ENCODE data around the gene FADS3.
A peak's percentile ranks its signal among the peaks of the same experiment; 100 is the strongest.

The FADS3 gene

DNA sequence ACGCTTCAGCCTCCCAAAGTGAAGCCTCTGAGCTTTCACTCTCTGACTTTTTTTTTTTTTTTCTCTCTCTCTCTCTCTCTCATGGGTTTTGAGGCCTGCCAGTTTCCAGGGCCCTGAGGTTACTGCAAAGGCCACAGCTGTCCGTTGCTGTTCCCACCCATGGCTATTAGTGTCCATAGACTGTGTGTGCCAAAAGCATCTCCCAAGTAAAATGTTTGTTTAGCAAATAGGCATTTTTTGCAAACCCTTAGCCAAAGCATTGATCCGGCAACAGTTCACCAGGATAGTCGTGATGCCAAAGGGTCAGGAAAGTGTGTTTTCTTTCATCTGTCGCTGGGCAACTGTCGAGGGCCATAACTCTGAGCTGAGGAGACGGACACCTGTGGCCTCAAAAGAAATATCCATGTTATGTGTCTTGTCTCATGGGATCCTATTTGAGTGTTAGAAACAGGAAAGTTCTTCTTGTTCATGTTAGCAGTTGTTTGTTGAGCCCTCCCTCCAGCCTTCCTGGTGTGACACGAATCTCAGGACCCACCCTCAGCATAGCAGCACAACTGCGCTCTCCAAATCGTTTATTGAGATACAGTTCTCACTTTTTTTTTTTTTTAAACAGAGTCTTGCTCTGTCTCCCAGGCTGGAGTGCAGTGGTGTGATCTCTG lies 44.9 kb downstream of the FADS3 start:
- no peak overlapping the region for H3K4me3 ChIP-seq (ENCODE audit: control insufficient read depth in 1 of 7, extremely low read depth in 1 of 7, insufficient read depth in 4 of 7, low read depth in 2 of 7, low read length in 6 of 7)
- H3K4me1 ChIP-seq (ENCODE audit: control extremely low read depth in 1 of 4, control insufficient read depth in 4 of 4, insufficient read depth in 4 of 4, low read length in 3 of 4): no peaks in the 10 kb centered on the region
- H3K9me3 ChIP-seq (ENCODE audit: control extremely low read depth in 1 of 5, control insufficient read depth in 4 of 5, insufficient read depth in 2 of 5, low read depth in 1 of 5, low read length in 4 of 5): no peaks in the 10 kb centered on the region
- POLR2A ChIA-PET: interaction anchor here (0.7 kb wide), 2 partner anchors 32 to 43 kb away, joined by 4 read pairs; no protein-coding TSS in a partner anchor
- peaks cover 22 to 88% (median 68%) of the 10 kb centered on the region in 4 experiments for H3K36me3 ChIP-seq (ENCODE audit: control insufficient read depth in 4 of 4, insufficient read depth in 4 of 4, low read length in 3 of 4)
- no peak for DNase-seq
- H3K27me3 ChIP-seq (replicated peaks in 2 of 5; ENCODE audit: control insufficient read depth in 4 of 5, insufficient read depth in 5 of 5, low read length in 4 of 5): no peaks in the 10 kb centered on the region
- no peak overlapping the region for H3K27ac ChIP-seq (ENCODE audit: insufficient read depth in 1 of 2, low read depth in 1 of 2, low read length in 2 of 2, poor library complexity in 1 of 2, severe bottlenecking in 2 of 2)
- CTCF ChIA-PET: interaction anchor here (2.0 kb wide), 1 partner anchor 18 kb away, joined by 8 read pairs; no protein-coding TSS in a partner anchor
- WGBS (ENCODE audit: insufficient coverage): over 99% methylated on average over 9 of the region's 10 CpGs

DNA sequence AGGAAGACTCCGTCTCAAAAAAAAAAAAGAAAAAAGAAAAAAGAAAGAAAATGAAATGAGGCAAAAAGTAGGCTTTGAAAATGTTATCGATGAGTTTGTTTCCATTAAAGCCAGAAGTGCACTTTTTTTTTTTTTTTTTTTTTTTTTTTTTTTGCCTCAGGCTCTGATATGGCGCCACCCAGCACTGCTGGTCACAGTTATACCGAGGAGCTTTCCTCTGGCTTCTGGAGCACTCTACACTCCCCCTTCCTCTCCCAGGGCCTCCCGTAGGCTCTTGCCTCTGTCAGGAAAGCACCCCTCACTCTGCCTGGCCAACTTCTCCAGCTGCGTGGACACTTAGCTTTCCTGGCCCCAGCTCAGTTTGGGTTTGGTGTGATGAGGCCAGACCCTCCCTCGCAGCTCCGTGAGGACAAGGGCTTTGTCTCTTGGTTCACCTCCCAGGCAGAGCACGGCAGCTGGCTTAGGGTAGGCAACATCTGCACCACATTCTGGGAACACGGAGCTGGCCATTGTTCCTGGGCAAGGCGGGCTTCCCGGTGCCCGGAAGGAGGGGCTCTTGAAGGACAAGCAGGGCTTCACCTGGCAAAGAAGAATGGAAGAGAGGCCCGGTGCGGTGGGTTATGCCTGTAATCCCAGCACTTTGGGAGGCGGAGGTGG lies 46.3 kb downstream of the FADS3 start:
- peaks cover 21 to 90% (median 68%) of the 10 kb centered on the region in 4 experiments for H3K36me3 ChIP-seq (ENCODE audit: control insufficient read depth in 4 of 4, insufficient read depth in 4 of 4, low read length in 3 of 4)
- no peaks in the 10 kb centered on the region for H3K4me1 ChIP-seq (ENCODE audit: control extremely low read depth in 1 of 4, control insufficient read depth in 4 of 4, insufficient read depth in 4 of 4, low read length in 3 of 4)
- ChIA-PET POLR2A (no interaction called here), CTCF (interaction anchor here (0.7 to 1.0 kb wide), 3 partner anchors 25 to 52 kb away, joined by 3 to 4 read pairs (median 3); partner anchors contain the start of genes FEN1 and TMEM258)
- no peak for DNase-seq
- H3K4me3 ChIP-seq (ENCODE audit: control insufficient read depth in 1 of 7, extremely low read depth in 1 of 7, insufficient read depth in 4 of 7, low read depth in 2 of 7, low read length in 6 of 7): no peak overlapping the region
- H3K27me3 ChIP-seq (replicated peaks in 2 of 5; ENCODE audit: control insufficient read depth in 4 of 5, insufficient read depth in 5 of 5, low read length in 4 of 5): no peaks in the 10 kb centered on the region
- H3K27ac ChIP-seq (ENCODE audit: insufficient read depth in 1 of 2, low read depth in 1 of 2, low read length in 2 of 2, poor library complexity in 1 of 2, severe bottlenecking in 2 of 2): no peak overlapping the region
- WGBS (ENCODE audit: insufficient coverage): 93% methylated on average over 11 of the region's 16 CpGs
- no peaks in the 10 kb centered on the region for H3K9me3 ChIP-seq (ENCODE audit: control extremely low read depth in 1 of 5, control insufficient read depth in 4 of 5, insufficient read depth in 2 of 5, low read depth in 1 of 5, low read length in 4 of 5)

DNA sequence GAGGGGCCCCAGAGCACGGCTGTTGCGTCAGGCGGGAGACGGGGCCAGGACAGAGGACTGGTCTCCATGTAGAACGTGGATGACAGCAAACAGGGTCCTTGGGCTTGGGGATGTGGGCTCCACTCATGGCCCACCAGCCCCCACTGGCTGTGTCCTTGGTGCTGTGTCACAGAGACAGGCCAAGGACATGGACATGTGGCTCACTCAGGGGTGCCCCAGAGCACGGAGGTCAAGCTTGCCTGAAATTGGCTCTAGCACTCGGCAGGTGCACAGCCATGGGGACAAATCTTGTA lies 48.9 kb downstream of the FADS3 start:
- Histone ChIP-seq H3K4me3 (ENCODE audit: control insufficient read depth in 1 of 7, extremely low read depth in 1 of 7, insufficient read depth in 4 of 7, low read depth in 2 of 7, low read length in 6 of 7) (no peak overlapping the region), H3K27me3 (replicated peaks in 2 of 5; ENCODE audit: control insufficient read depth in 4 of 5, insufficient read depth in 5 of 5, low read length in 4 of 5) (no peaks in the 10 kb centered on the region), H3K36me3 (ENCODE audit: control insufficient read depth in 4 of 4, insufficient read depth in 4 of 4, low read length in 3 of 4) (peaks cover 22 to 89% (median 61%) of the 10 kb centered on the region in 4 experiments), H3K9me3 (ENCODE audit: control extremely low read depth in 1 of 5, control insufficient read depth in 4 of 5, insufficient read depth in 2 of 5, low read depth in 1 of 5, low read length in 4 of 5) (no peaks in the 10 kb centered on the region), H3K4me1 (ENCODE audit: control extremely low read depth in 1 of 4, control insufficient read depth in 4 of 4, insufficient read depth in 4 of 4, low read length in 3 of 4) (no peaks in the 10 kb centered on the region), H3K27ac (ENCODE audit: insufficient read depth in 1 of 2, low read depth in 1 of 2, low read length in 2 of 2, poor library complexity in 1 of 2, severe bottlenecking in 2 of 2) (peak overlapping the region in 1 of 2 experiments; percentile 69)
- ChIA-PET CTCF (interaction anchor here (3.0 kb wide), 1 partner anchor 45 kb away, joined by 13 read pairs; no protein-coding TSS in a partner anchor), POLR2A (interaction anchor here (0.9 kb wide), 1 partner anchor 13 kb away, joined by 3 read pairs; no protein-coding TSS in a partner anchor)
- 94% methylated on average over 7 of the region's 7 CpGs for WGBS (ENCODE audit: insufficient coverage)
- DNase-seq: no peak

DNA sequence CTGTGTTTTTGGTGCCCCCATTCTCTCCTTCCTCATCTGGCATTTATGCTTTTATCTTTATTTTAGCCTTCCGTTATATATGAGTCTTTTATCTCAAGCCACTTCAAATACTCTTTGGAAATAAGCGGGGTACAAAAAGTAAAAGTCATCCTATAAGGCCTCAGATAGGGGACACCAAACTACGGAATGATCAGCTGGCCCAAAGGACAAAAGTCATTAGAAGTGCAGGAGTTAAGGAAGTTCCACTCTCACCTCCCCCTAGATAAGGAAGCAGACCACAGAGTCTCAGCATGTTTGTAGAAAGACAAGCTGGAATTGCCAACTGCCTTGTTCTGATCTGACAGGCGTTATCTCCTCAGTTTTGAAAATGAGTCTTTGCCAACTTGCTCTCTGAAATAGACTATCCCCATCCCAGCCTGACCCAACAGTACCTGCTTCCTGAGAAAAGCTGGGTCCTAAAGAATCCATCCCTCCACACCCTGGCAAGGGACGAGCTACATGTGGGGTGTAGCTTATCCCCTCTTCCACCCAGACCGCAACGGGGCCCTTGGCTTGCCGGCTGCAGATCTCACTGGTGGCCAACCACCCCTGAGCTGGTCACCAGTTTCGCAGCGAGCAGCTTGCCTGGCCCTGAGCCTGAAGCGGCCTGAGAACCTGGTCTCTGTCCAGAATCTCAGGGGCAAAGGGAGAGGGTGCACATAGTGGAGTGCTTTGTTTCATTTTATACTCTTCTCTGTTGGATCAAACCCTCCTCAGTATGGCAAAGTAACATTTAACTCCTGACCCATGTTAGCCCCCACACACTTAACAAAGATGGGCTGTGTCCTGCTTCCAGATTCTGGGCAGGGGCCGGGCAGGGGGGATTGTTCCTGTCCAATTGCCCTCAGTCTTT lies 49.5 kb downstream of the FADS3 start:
- POLR2A ChIA-PET: interaction anchor here (0.9 kb wide), 1 partner anchor 13 kb away, joined by 3 read pairs; no protein-coding TSS in a partner anchor
- peaks cover 22 to 90% (median 58%) of the 10 kb centered on the region in 4 experiments for H3K36me3 ChIP-seq (ENCODE audit: control insufficient read depth in 4 of 4, insufficient read depth in 4 of 4, low read length in 3 of 4)
- CTCF ChIA-PET: interaction anchor here (0.5 to 3.0 kb wide), 6 partner anchors 11 to 266 kb away, joined by 3 to 13 read pairs (median 4); no protein-coding TSS in a partner anchor
- H3K27ac ChIP-seq (ENCODE audit: insufficient read depth in 1 of 2, low read depth in 1 of 2, low read length in 2 of 2, poor library complexity in 1 of 2, severe bottlenecking in 2 of 2): peak overlapping the region; percentile 13 to 69
- no peak overlapping the region for H3K4me3 ChIP-seq (ENCODE audit: control insufficient read depth in 1 of 7, extremely low read depth in 1 of 7, insufficient read depth in 4 of 7, low read depth in 2 of 7, low read length in 6 of 7)
- H3K4me1 ChIP-seq (ENCODE audit: control extremely low read depth in 1 of 4, control insufficient read depth in 4 of 4, insufficient read depth in 4 of 4, low read length in 3 of 4): peaks cover 0 to 3% (median 0%) of the 10 kb centered on the region in 4 experiments
- H3K27me3 ChIP-seq (replicated peaks in 2 of 5; ENCODE audit: control insufficient read depth in 4 of 5, insufficient read depth in 5 of 5, low read length in 4 of 5): no peaks in the 10 kb centered on the region
- no peaks in the 10 kb centered on the region for H3K9me3 ChIP-seq (ENCODE audit: control extremely low read depth in 1 of 5, control insufficient read depth in 4 of 5, insufficient read depth in 2 of 5, low read depth in 1 of 5, low read length in 4 of 5)
- peak; percentile 7 to 37 (median 14) for DNase-seq
- 96% methylated on average over 7 of the region's 12 CpGs for WGBS (ENCODE audit: insufficient coverage)

DNA sequence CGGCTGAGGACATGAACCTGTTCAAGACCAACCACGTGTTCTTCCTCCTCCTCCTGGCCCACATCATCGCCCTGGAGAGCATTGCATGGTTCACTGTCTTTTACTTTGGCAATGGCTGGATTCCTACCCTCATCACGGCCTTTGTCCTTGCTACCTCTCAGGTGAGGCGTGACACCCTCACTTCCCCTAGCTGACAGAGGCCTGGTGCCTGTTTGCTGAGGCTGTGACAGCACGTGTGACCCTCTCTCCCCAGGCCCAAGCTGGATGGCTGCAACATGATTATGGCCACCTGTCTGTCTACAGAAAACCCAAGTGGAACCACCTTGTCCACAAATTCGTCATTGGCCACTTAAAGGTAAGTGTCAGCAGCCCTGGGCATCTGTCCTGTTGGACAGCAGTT lies 51.0 kb downstream of the FADS3 start:
- Histone ChIP-seq H3K4me3 (ENCODE audit: control insufficient read depth in 1 of 7, extremely low read depth in 1 of 7, insufficient read depth in 4 of 7, low read depth in 2 of 7, low read length in 6 of 7) (no peak overlapping the region), H3K36me3 (ENCODE audit: control insufficient read depth in 4 of 4, insufficient read depth in 4 of 4, low read length in 3 of 4) (peaks cover 20 to 84% (median 48%) of the 10 kb centered on the region in 4 experiments), H3K9me3 (ENCODE audit: control extremely low read depth in 1 of 5, control insufficient read depth in 4 of 5, insufficient read depth in 2 of 5, low read depth in 1 of 5, low read length in 4 of 5) (no peaks in the 10 kb centered on the region), H3K27me3 (replicated peaks in 2 of 5; ENCODE audit: control insufficient read depth in 4 of 5, insufficient read depth in 5 of 5, low read length in 4 of 5) (no peaks in the 10 kb centered on the region), H3K4me1 (ENCODE audit: control extremely low read depth in 1 of 4, control insufficient read depth in 4 of 4, insufficient read depth in 4 of 4, low read length in 3 of 4) (peaks cover 4 to 18% (median 11%) of the 10 kb centered on the region in 4 experiments), H3K27ac (ENCODE audit: insufficient read depth in 1 of 2, low read depth in 1 of 2, low read length in 2 of 2, poor library complexity in 1 of 2, severe bottlenecking in 2 of 2) (peak overlapping the region in 1 of 2 experiments; percentile 40)
- DNase-seq: no peak
- 99% methylated on average over 7 of the region's 7 CpGs for WGBS (ENCODE audit: insufficient coverage)
- ChIA-PET CTCF (interaction anchor here (0.6 to 3.0 kb wide), 5 partner anchors 9 to 746 kb away, joined by 3 to 13 read pairs (median 4); no protein-coding TSS in a partner anchor), POLR2A (interaction anchor here (0.6 kb wide), 1 partner anchor 15 kb away, joined by 4 read pairs; no protein-coding TSS in a partner anchor)

DNA sequence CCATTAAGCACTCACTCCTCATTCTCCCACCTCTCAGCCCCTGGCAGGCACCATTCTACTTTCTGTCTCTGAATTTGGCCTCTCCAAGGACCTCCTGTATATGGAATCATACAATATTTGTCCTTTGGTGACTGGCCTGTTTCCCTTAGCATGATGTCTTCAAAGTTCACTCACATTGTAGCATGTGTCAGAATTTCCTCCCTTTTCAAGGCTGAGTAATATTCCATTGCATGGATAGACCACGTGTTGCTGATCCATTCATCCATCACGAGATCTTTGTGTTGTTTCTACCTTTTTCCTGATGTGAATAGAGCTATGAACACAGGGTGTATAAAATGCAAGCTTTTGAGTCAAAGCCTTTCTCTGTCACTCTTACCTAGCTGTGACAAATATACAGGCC lies 51.6 kb downstream of the FADS3 start:
- Histone ChIP-seq H3K4me1 (ENCODE audit: control extremely low read depth in 1 of 4, control insufficient read depth in 4 of 4, insufficient read depth in 4 of 4, low read length in 3 of 4) (peaks cover 5 to 24% (median 18%) of the 10 kb centered on the region in 4 experiments), H3K9me3 (ENCODE audit: control extremely low read depth in 1 of 5, control insufficient read depth in 4 of 5, insufficient read depth in 2 of 5, low read depth in 1 of 5, low read length in 4 of 5) (no peaks in the 10 kb centered on the region), H3K36me3 (ENCODE audit: control insufficient read depth in 4 of 4, insufficient read depth in 4 of 4, low read length in 3 of 4) (peaks cover 20 to 77% (median 43%) of the 10 kb centered on the region in 4 experiments), H3K4me3 (ENCODE audit: control insufficient read depth in 1 of 7, extremely low read depth in 1 of 7, insufficient read depth in 4 of 7, low read depth in 2 of 7, low read length in 6 of 7) (no peak overlapping the region), H3K27ac (ENCODE audit: insufficient read depth in 1 of 2, low read depth in 1 of 2, low read length in 2 of 2, poor library complexity in 1 of 2, severe bottlenecking in 2 of 2) (peak overlapping the region in 1 of 2 experiments; percentile 40), H3K27me3 (replicated peaks in 2 of 5; ENCODE audit: control insufficient read depth in 4 of 5, insufficient read depth in 5 of 5, low read length in 4 of 5) (no peaks in the 10 kb centered on the region)
- CTCF ChIA-PET: interaction anchor here (2.8 to 3.0 kb wide), 2 partner anchors 10 to 42 kb away, joined by 8 to 13 read pairs; no protein-coding TSS in a partner anchor
- WGBS (ENCODE audit: insufficient coverage): no CpG with 5 or more reads among the region's 2 CpGs
- no peak for DNase-seq
- POLR2A ChIA-PET: interaction anchor here (0.6 kb wide), 1 partner anchor 15 kb away, joined by 4 read pairs; no protein-coding TSS in a partner anchor
